Activated CD4-positive, alpha-beta T cell treated with anti-CD3 and anti-CD28 coated beads for 36 hours (primary cell): ENCODE results near the gene AKNA. TPM values are rescaled to one million over a fixed set of nuclear protein-coding genes. Genes with fewer than 3 reads are reported as not detected.

ENCODE experiments used
- ATAC-seq: fragments of 200-7000 bp; cut with Tn5 transposase; one replicate; pipeline ENCODE4 v1.10.0; 2021; ENCODE audit warnings: mild to moderate bottlenecking, moderate library complexity
- CTCF ChIA-PET: fragments of 350-600 bp; sonication (Branson Sonifier 250); formaldehyde crosslinking; loops from one replicate; lab custom pipeline; 2021; ENCODE audit warnings: antibody characterized with exemption; lab: Charles Lee
- POLR2A ChIA-PET: fragments of 350-600 bp; sonication (Branson Sonifier 250); formaldehyde crosslinking; loops from one replicate; lab custom pipeline; 2021; ENCODE audit warnings: antibody characterized with exemption, inconsistent platforms; lab: Charles Lee
- DNase-seq: peaks from one replicate; pipeline ENCODE4 v3.0.0-alpha.2; 2020
- H3K27ac Mint-ChIP-seq: one replicate; pipeline ENCODE4 v1.8.0; 2021; ENCODE audit warnings: mixed read lengths
- H3K27me3 Mint-ChIP-seq: one replicate; pipeline ENCODE4 v1.8.0; 2021; ENCODE audit warnings: mixed read lengths
- H3K36me3 Mint-ChIP-seq: one replicate; pipeline ENCODE4 v1.8.0; 2021; ENCODE audit warnings: low read depth, mixed read lengths
- H3K4me1 Mint-ChIP-seq: one replicate; pipeline ENCODE4 v1.8.0; 2021; ENCODE audit warnings: mixed read lengths
- H3K4me3 Mint-ChIP-seq: one replicate; pipeline ENCODE4 v1.8.0; 2021; ENCODE audit warnings: mild to moderate bottlenecking, moderate library complexity, mixed read lengths
- H3K9me3 Mint-ChIP-seq: one replicate; pipeline ENCODE4 v1.8.0; 2021; ENCODE audit warnings: low read depth, mixed read lengths
- intact Hi-C, 2 experiments: fragments of 100-400 bp; cut with DNase I in 1 of 2; cut with micrococcal nuclease in 1 of 2; formaldehyde crosslinking; loops; one replicate each; pipeline versions ENCODE4 v1.14.2 to v1.15.1; 2022 to 2024; cut with DNase I, micrococcal nuclease
- total RNA-seq, 2 experiments: library from RNA; stranded (reverse); gene quantifications; one replicate each; pipeline ENCODE4 v1.2.3, GENCODE V29; 2021

The AKNA gene
- total RNA-seq, 2 experiments from 2014 or later, result 135 to 141 TPM

- POLR2A ChIA-PET, result interaction anchor here (1.0 kb wide), 1 partner anchor 248 kb away, joined by 5 read pairs; no protein-coding TSS in a partner anchor
- no peaks in the 10 kb centered on the region for H3K27me3 Mint-ChIP-seq
- CTCF ChIA-PET, result interaction anchor here (0.6 to 6.2 kb wide), 62 partner anchors 9 to 1119 kb away, joined by 3 to 148 read pairs (median 4); partner anchors contain the start of genes AKNA, ATP6V1G1, TEX48 and TEX53
These were observed 17.7 kb upstream of the AKNA start for GRCh38 chr9:114405294-114406034.

GRCh38 chr9:114404531-114404930 lies 16.7 kb upstream of the AKNA start:
- intact Hi-C loops, result loop anchor here in 1 of 2 experiments (2.0 kb wide), 1 partner anchor 82 kb away; no protein-coding TSS in a partner anchor
- ChIA-PET POLR2A (no interaction called here), CTCF (interaction anchor here (0.6 to 6.2 kb wide), 13 partner anchors 10 to 1120 kb away, joined by 3 to 148 read pairs (median 5); partner anchors contain the start of gene TEX53)
- H3K4me3 Mint-ChIP-seq, result no peak overlapping the region
- no peak overlapping the region for H3K27ac Mint-ChIP-seq
- H3K4me1 Mint-ChIP-seq, result peaks cover 6% of the 10 kb centered on the region
- no peaks in the 10 kb centered on the region for H3K27me3 Mint-ChIP-seq
- DNase-seq (no peak), ATAC-seq (no peak)
- no peaks in the 10 kb centered on the region for H3K9me3 Mint-ChIP-seq
- H3K36me3 Mint-ChIP-seq, result no peaks in the 10 kb centered on the region

More at GRCh38 chr9:114405294-114406034, 17.7 kb upstream of the AKNA start:
- intact Hi-C loops, result loop anchor here (1.0 to 5.0 kb wide), 6 partner anchors 81 to 1117 kb away; no protein-coding TSS in a partner anchor
- ATAC-seq (peak; percentile 100), DNase-seq (peak; percentile 88)
- Mint-ChIP-seq H3K4me3 (no peak overlapping the region), H3K4me1 (peaks cover 6% of the 10 kb centered on the region), H3K9me3 (no peaks in the 10 kb centered on the region), H3K27ac (no peak overlapping the region), H3K36me3 (no peaks in the 10 kb centered on the region)

- H3K9me3 Mint-ChIP-seq, result no peaks in the 10 kb centered on the region
- intact Hi-C loops, result no loop called here
- ChIA-PET POLR2A (interaction anchor here (0.6 kb wide), 1 partner anchor 110 kb away, joined by 3 read pairs; no protein-coding TSS in a partner anchor), CTCF (interaction anchor here (0.8 to 6.2 kb wide), 2 partner anchors 250 to 258 kb away, joined by 3 to 148 read pairs; no protein-coding TSS in a partner anchor)
- H3K4me1 Mint-ChIP-seq, result peaks cover 6% of the 10 kb centered on the region
- no peak overlapping the region for H3K4me3 Mint-ChIP-seq
- DNase-seq (no peak), ATAC-seq (no peak)
- H3K27ac Mint-ChIP-seq, result no peak overlapping the region
- H3K27me3 Mint-ChIP-seq, result no peaks in the 10 kb centered on the region
- no peaks in the 10 kb centered on the region for H3K36me3 Mint-ChIP-seq
These were observed 15.5 kb upstream of the AKNA start for GRCh38 chr9:114403153-114403756.

GRCh38 chr9:114401344-114401743 lies 13.6 kb upstream of the AKNA start:
- peaks cover 5% of the 10 kb centered on the region for H3K36me3 Mint-ChIP-seq
- CTCF ChIA-PET, result interaction anchor here (0.8 to 2.8 kb wide), 3 partner anchors 14 to 251 kb away, joined by 4 to 8 read pairs (median 5); partner anchors contain the start of gene AKNA
- DNase-seq (no peak), ATAC-seq (no peak)
- H3K27me3 Mint-ChIP-seq, result no peaks in the 10 kb centered on the region
- no peak overlapping the region for H3K27ac Mint-ChIP-seq
- no peak overlapping the region for H3K4me3 Mint-ChIP-seq
- H3K4me1 Mint-ChIP-seq, result peaks cover 19% of the 10 kb centered on the region
- POLR2A ChIA-PET, result no interaction called here
- H3K9me3 Mint-ChIP-seq, result no peaks in the 10 kb centered on the region
- intact Hi-C loops, result no loop called here

GRCh38 chr9:114400772-114401171 lies 13.0 kb upstream of the AKNA start:
- DNase-seq (no peak), ATAC-seq (no peak)
- POLR2A ChIA-PET, result no interaction called here
- CTCF ChIA-PET, result interaction anchor here (0.6 to 2.8 kb wide), 6 partner anchors 13 to 252 kb away, joined by 3 to 8 read pairs (median 4); partner anchors contain the start of gene AKNA
- Mint-ChIP-seq H3K9me3 (no peaks in the 10 kb centered on the region), H3K4me3 (no peak overlapping the region), H3K27ac (no peak overlapping the region), H3K27me3 (no peaks in the 10 kb centered on the region), H3K4me1 (peaks cover 24% of the 10 kb centered on the region), H3K36me3 (peaks cover 10% of the 10 kb centered on the region)
- intact Hi-C loops, result no loop called here

GRCh38 chr9:114400219-114400618 lies 12.4 kb upstream of the AKNA start:
- H3K27me3 Mint-ChIP-seq, result no peaks in the 10 kb centered on the region
- H3K27ac Mint-ChIP-seq, result no peak overlapping the region
- POLR2A ChIA-PET, result interaction anchor here (0.7 kb wide), 1 partner anchor 12 kb away, joined by 3 read pairs; no protein-coding TSS in a partner anchor
- CTCF ChIA-PET, result interaction anchor here (0.6 to 2.8 kb wide), 5 partner anchors 13 to 253 kb away, joined by 3 to 8 read pairs (median 5); partner anchors contain the start of gene AKNA
- DNase-seq (no peak), ATAC-seq (no peak)
- no peaks in the 10 kb centered on the region for H3K9me3 Mint-ChIP-seq
- intact Hi-C loops, result no loop called here
- no peak overlapping the region for H3K4me3 Mint-ChIP-seq
- H3K4me1 Mint-ChIP-seq, result peaks cover 24% of the 10 kb centered on the region
- peaks cover 12% of the 10 kb centered on the region for H3K36me3 Mint-ChIP-seq

DNA sequence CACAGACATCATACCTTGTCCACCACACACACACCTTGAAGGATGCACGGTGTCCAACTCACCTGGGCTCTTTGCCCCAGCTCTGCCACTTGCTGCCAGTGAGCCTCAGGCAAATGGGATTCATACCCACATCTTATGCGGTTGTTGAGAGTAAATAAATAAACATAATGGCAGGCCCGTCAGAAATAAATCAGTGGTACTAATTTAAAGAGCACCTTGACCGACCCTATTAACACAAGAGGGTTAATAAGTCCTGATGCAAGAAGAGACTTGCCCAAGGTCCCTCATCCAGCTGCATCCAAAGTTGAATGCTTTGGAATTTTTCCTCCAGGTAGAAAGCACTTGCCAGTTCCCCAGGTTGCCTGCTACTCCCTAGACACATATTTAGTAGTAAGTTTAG lies 11.6 kb upstream of the AKNA start:
- DNase-seq (no peak), ATAC-seq (no peak)
- Mint-ChIP-seq H3K9me3 (no peaks in the 10 kb centered on the region), H3K4me1 (peaks cover 32% of the 10 kb centered on the region), H3K4me3 (no peak overlapping the region), H3K27me3 (no peaks in the 10 kb centered on the region), H3K27ac (no peak overlapping the region), H3K36me3 (peaks cover 17% of the 10 kb centered on the region)
- CTCF ChIA-PET, result interaction anchor here (0.8 to 2.8 kb wide), 6 partner anchors 11 to 253 kb away, joined by 3 to 8 read pairs (median 4); no protein-coding TSS in a partner anchor
- POLR2A ChIA-PET, result no interaction called here
- intact Hi-C loops, result loop anchor here (2.0 to 10.0 kb wide), 8 partner anchors 15 to 987 kb away; partner anchors contain the start of genes TMEM268 (in 2 of the 2), C9orf43 (in 1 of the 2) and POLE3 (in 1 of the 2)

- peak; percentile 98 for DNase-seq
- POLR2A ChIA-PET, result interaction anchor here (1.1 to 1.6 kb wide), 2 partner anchors 11 to 12 kb away, joined by 7 to 8 read pairs; partner anchors contain the start of gene AKNA
- Mint-ChIP-seq H3K27me3 (no peaks in the 10 kb centered on the region), H3K9me3 (no peaks in the 10 kb centered on the region), H3K27ac (peak overlapping the region; percentile 89), H3K4me3 (peak overlapping the region; percentile 93), H3K36me3 (peaks cover 21% of the 10 kb centered on the region), H3K4me1 (peaks cover 46% of the 10 kb centered on the region)
- CTCF ChIA-PET, result interaction anchor here (0.6 to 2.0 kb wide), 6 partner anchors 8 to 59 kb away, joined by 3 to 16 read pairs (median 6); partner anchors contain the start of gene AKNA
- intact Hi-C loops, result loop anchor here (1.0 to 10.0 kb wide), 16 partner anchors 10 to 986 kb away; partner anchors contain the start of genes TMEM268 (in 2 of the 2), WHRN (in 2 of the 2), ATP6V1G1 (in 1 of the 2) and C9orf43 (in 1 of the 2)
- ATAC-seq, result peak; percentile 87
These were observed 10.2 kb upstream of the AKNA start for GRCh38 chr9:114397848-114398605.

- Mint-ChIP-seq H3K4me3 (peak overlapping the region; percentile 93), H3K36me3 (peaks cover 24% of the 10 kb centered on the region), H3K27ac (peak overlapping the region; percentile 89), H3K4me1 (peaks cover 53% of the 10 kb centered on the region), H3K9me3 (no peaks in the 10 kb centered on the region), H3K27me3 (no peaks in the 10 kb centered on the region)
- CTCF ChIA-PET, result interaction anchor here (1.0 to 2.0 kb wide), 6 partner anchors 9 to 255 kb away, joined by 3 to 16 read pairs (median 6); partner anchors contain the start of gene AKNA
- POLR2A ChIA-PET, result interaction anchor here (1.1 to 1.6 kb wide), 2 partner anchors 10 to 11 kb away, joined by 7 to 8 read pairs; partner anchors contain the start of gene AKNA
- intact Hi-C loops, result loop anchor here (1.0 to 10.0 kb wide), 6 partner anchors 9 to 985 kb away; partner anchors contain the start of genes C9orf43 (in 1 of the 2), POLE3 (in 1 of the 2) and TMEM268 (in 1 of the 2)
- peak; percentile 17 for ATAC-seq
- DNase-seq, result no peak
These were observed 9.6 kb upstream of the AKNA start for GRCh38 chr9:114397219-114397847.
